H9 (cell line): ENCODE data around the gene PCNX4. TPM values are rescaled to one million over a fixed set of nuclear protein-coding genes. Genes with fewer than 3 reads are reported as not detected.

Source experiments
- DNase-seq: peaks from one replicate; pipeline ENCODE4 v3.0.0-alpha.2; 2017
- H2AFZ ChIP-seq: one replicate; pipeline ENCODE4 v1.6.1; 2013; ENCODE audit warnings: mild to moderate bottlenecking, low read length, control low read depth, moderate library complexity
- H2AK5ac ChIP-seq: 2 replicates; pipeline ENCODE4 v1.6.1; 2013; ENCODE audit warnings: low read length, control low read depth, mixed read lengths; ENCODE audit not compliant: insufficient read length
- H2BK120ac ChIP-seq: one replicate; pipeline ENCODE4 v1.6.1; 2013; ENCODE audit warnings: low read depth, mild to moderate bottlenecking, low read length, control low read depth, inconsistent platforms; ENCODE audit not compliant: poor library complexity, severe bottlenecking
- H2BK12ac ChIP-seq: 2 replicates; pipeline ENCODE4 v1.6.1; 2013; ENCODE audit warnings: low read length, control low read depth, mixed read lengths, low read depth; ENCODE audit not compliant: insufficient read length
- H2BK15ac ChIP-seq: 2 replicates; pipeline ENCODE4 v1.6.1; 2013; ENCODE audit warnings: low read depth, low read length, control low read depth
- H2BK20ac ChIP-seq: one replicate; pipeline ENCODE4 v1.6.1; 2013; ENCODE audit warnings: low read depth, mild to moderate bottlenecking, low read length, control low read depth, inconsistent platforms; ENCODE audit not compliant: poor library complexity, severe bottlenecking
- H2BK5ac ChIP-seq: 2 replicates; pipeline ENCODE4 v1.6.1; 2013; ENCODE audit warnings: low read length, control low read depth, mixed read lengths; ENCODE audit not compliant: insufficient read length
- H3K14ac ChIP-seq: 2 replicates; pipeline ENCODE4 v1.6.1; 2013; ENCODE audit warnings: low read length, control low read depth; ENCODE audit not compliant: insufficient read depth
- H3K18ac ChIP-seq: 2 replicates; pipeline ENCODE4 v1.6.1; 2013; ENCODE audit warnings: low read depth, mild to moderate bottlenecking, mixed read lengths, low read length, control low read depth; ENCODE audit not compliant: insufficient read length
- H3K23ac ChIP-seq: 2 replicates; pipeline ENCODE4 v1.6.1; 2013; ENCODE audit warnings: low read length, control low read depth, mixed read lengths, low read depth; ENCODE audit not compliant: insufficient read length
- H3K23me2 ChIP-seq: 2 replicates; pipeline ENCODE4 v1.6.1; 2013; ENCODE audit warnings: low read depth, mild to moderate bottlenecking, mixed read lengths, low read length, control low read depth; ENCODE audit not compliant: insufficient read length, poor library complexity, severe bottlenecking
- H3K27ac ChIP-seq: 2 replicates; pipeline ENCODE4 v1.5.1; 2013; ENCODE audit warnings: low read length, control low read depth, mixed read lengths, low read depth; ENCODE audit not compliant: insufficient read length
- H3K27me3 ChIP-seq: 2 replicates; pipeline ENCODE4 v1.6.1; 2013; ENCODE audit warnings: low read length, control low read depth, inconsistent platforms; ENCODE audit not compliant: insufficient read depth
- H3K4ac ChIP-seq: 2 replicates; pipeline ENCODE4 v1.6.1; 2013; ENCODE audit warnings: low read depth, mild to moderate bottlenecking, control low read depth, inconsistent platforms, low read length, moderate library complexity
- H3K4me1 ChIP-seq: 2 replicates; pipeline ENCODE4 v1.6.1; 2013; ENCODE audit warnings: low read length, control low read depth, inconsistent platforms; ENCODE audit not compliant: insufficient read depth
- H3K4me2 ChIP-seq: 2 replicates; pipeline ENCODE4 v1.6.1; 2013; ENCODE audit warnings: low read length, control low read depth, mixed read lengths; ENCODE audit not compliant: insufficient read length, insufficient read depth
- H3K56ac ChIP-seq: 2 replicates; pipeline ENCODE4 v1.6.1; 2013; ENCODE audit warnings: low read depth, mild to moderate bottlenecking, mixed read lengths, low read length, control low read depth; ENCODE audit not compliant: insufficient read length
- H3K79me1 ChIP-seq: 2 replicates; pipeline ENCODE4 v1.6.1; 2013; ENCODE audit warnings: low read depth, mild to moderate bottlenecking, moderate library complexity, low read length, control low read depth, inconsistent platforms; ENCODE audit not compliant: insufficient read depth, poor library complexity, severe bottlenecking
- H3K79me2 ChIP-seq: 2 replicates; pipeline ENCODE4 v1.6.1; 2013; ENCODE audit warnings: low read length, control low read depth, inconsistent platforms; ENCODE audit not compliant: insufficient read depth
- H3K9ac ChIP-seq: 2 replicates; pipeline ENCODE4 v1.6.1; 2013; ENCODE audit warnings: low read length, control low read depth, mixed read lengths; ENCODE audit not compliant: insufficient read length; ENCODE audit errors: extremely low read depth
- H3K9me3 ChIP-seq: one replicate; pipeline ENCODE4 v1.6.1; 2013; ENCODE audit warnings: low read depth, low read length, inconsistent platforms; ENCODE audit not compliant: control insufficient read depth
- H3T11ph ChIP-seq: one replicate; pipeline ENCODE4 v1.6.1; 2013; ENCODE audit warnings: mild to moderate bottlenecking, low read length, control low read depth, inconsistent platforms
- H4K20me1 ChIP-seq: one replicate; pipeline ENCODE4 v1.6.1; 2013; ENCODE audit not compliant: control insufficient read depth, insufficient read length, insufficient read depth
- H4K5ac ChIP-seq: 2 replicates; pipeline ENCODE4 v1.6.1; 2013; ENCODE audit warnings: low read depth, mild to moderate bottlenecking, mixed read lengths, low read length, control low read depth; ENCODE audit not compliant: insufficient read length
- H4K8ac ChIP-seq: replicated peaks from 2 replicates; pipeline ENCODE4 v1.6.1; 2013; ENCODE audit warnings: low read length, control low read depth, mixed read lengths, low read depth; ENCODE audit not compliant: insufficient read length
- H4K91ac ChIP-seq: 2 replicates; pipeline ENCODE4 v1.6.1; 2013; ENCODE audit warnings: low read depth, mild to moderate bottlenecking, moderate library complexity, mixed read lengths, low read length, control low read depth; ENCODE audit not compliant: insufficient read length
- H3K27ac Mint-ChIP-seq, 3 experiments: 2 replicates in 2 of 3; 3 replicates in 1 of 3; pipeline ENCODE4 v1.8.0; 2020 to 2021; ENCODE audit warnings: mixed read lengths in 3 of 3, mild to moderate bottlenecking in 1 of 3, moderate library complexity in 1 of 3
- H3K27me3 Mint-ChIP-seq: 2 replicates; pipeline ENCODE4 v1.8.0; 2021; ENCODE audit warnings: low read depth, mild to moderate bottlenecking, moderate library complexity, mixed read lengths
- H3K36me3 Mint-ChIP-seq, 3 experiments: 2 replicates in 2 of 3; 3 replicates in 1 of 3; pipeline ENCODE4 v1.8.0; 2020 to 2021; ENCODE audit warnings: low read depth in 3 of 3, mixed read lengths in 3 of 3; ENCODE audit not compliant: insufficient read depth in 1 of 3
- H3K4me1 Mint-ChIP-seq, 2 experiments: 2 replicates each; pipeline ENCODE4 v1.8.0; 2020; ENCODE audit warnings: mixed read lengths in 2 of 2
- H3K4me3 Mint-ChIP-seq, 2 experiments: 2 replicates in 1 of 2; 3 replicates in 1 of 2; pipeline ENCODE4 v1.8.0; 2020 to 2021; ENCODE audit warnings: mild to moderate bottlenecking in 2 of 2, mixed read lengths in 2 of 2, moderate library complexity in 1 of 2
- H3K9me3 Mint-ChIP-seq, 2 experiments: 2 replicates in 1 of 2; 3 replicates in 1 of 2; pipeline ENCODE4 v1.8.0; 2020; ENCODE audit warnings: mild to moderate bottlenecking in 2 of 2, mixed read lengths in 2 of 2, moderate library complexity in 1 of 2
- WGBS: extraction: QIAGEN DNeasy Blood & Tissue Kit; methylation state at CpG from one replicate; pipeline ENCODE4 v1.1.7; 2013; ENCODE audit warnings: missing lambda C conversion rate, low lambda C conversion rate, mixed read lengths; ENCODE audit not compliant: insufficient read length; ENCODE audit errors: extremely low coverage; 5-methylcytosine and 5-hydroxymethylcytosine counted together
- total RNA-seq: library from RNA; stranded (reverse); gene quantifications from 2 replicates; pipeline ENCODE4 v1.2.1, GENCODE V29; 2021
- TF ChIP-seq, protein P1 (sequence below): fragments of 200-600 bp; sonication (generic); conservative IDR thresholded peaks from 3 replicates; pipeline ENCODE4 v1.8.0; 2021; ENCODE audit warnings: antibody characterized with exemption, mild to moderate bottlenecking

Gene PCNX4
- total RNA-seq, 1 experiment from 2014 or later: 40.0 TPM

DNA sequence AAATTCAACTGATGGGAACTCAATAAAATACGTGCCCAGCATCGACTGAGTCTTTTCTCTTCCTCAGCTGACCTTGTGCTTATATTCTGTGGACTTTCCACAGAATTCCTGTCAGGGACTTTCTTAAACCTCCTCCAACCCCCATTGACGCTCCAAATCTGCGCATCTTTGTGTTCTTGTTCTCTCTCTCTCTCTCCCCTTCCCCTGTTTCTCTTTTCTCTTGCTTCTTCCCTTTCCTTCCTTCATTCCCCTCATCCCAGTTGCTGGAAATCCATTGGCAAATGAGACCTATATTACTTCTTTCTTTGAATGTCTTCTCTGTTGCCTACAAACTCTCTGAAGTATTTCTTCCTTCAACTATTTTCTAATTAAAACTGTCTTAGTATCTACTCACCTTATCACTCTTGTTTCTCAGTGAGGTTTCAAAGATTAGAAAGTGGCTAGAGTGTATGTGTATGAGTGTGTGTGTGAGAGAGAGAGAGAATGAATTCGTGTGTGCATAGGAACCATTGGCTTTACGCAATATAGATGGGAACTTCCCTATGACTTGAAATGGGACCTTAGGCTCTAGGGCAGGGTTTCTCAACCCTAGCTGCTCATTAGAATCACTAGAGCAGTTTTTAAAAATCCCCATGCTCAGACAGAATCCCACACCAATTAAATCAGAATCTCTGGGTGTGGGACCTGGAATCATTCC lies 115.3 kb downstream of the PCNX4 start:
- TF ChIP-seq, protein P1, sequence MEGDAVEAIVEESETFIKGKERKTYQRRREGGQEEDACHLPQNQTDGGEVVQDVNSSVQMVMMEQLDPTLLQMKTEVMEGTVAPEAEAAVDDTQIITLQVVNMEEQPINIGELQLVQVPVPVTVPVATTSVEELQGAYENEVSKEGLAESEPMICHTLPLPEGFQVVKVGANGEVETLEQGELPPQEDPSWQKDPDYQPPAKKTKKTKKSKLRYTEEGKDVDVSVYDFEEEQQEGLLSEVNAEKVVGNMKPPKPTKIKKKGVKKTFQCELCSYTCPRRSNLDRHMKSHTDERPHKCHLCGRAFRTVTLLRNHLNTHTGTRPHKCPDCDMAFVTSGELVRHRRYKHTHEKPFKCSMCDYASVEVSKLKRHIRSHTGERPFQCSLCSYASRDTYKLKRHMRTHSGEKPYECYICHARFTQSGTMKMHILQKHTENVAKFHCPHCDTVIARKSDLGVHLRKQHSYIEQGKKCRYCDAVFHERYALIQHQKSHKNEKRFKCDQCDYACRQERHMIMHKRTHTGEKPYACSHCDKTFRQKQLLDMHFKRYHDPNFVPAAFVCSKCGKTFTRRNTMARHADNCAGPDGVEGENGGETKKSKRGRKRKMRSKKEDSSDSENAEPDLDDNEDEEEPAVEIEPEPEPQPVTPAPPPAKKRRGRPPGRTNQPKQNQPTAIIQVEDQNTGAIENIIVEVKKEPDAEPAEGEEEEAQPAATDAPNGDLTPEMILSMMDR: no peak
- H2AFZ ChIP-seq: no peak overlapping the region
- no peak overlapping the region for H3K56ac ChIP-seq
- H4K8ac ChIP-seq: no peak overlapping the region
- H2BK20ac ChIP-seq: no peak overlapping the region
- no peaks in the 10 kb centered on the region for H3K27me3 ChIP-seq
- no peak overlapping the region for H3K4me2 ChIP-seq
- H3K23me2 ChIP-seq: no peaks in the 10 kb centered on the region
- no CpG with 5 or more reads among the region's 6 CpGs for WGBS
- H2BK15ac ChIP-seq: no peak overlapping the region
- H4K5ac ChIP-seq: no peak overlapping the region
- no peak overlapping the region for H2BK120ac ChIP-seq
- H4K20me1 ChIP-seq: no peaks in the 10 kb centered on the region
- no peak overlapping the region for H3K23ac ChIP-seq
- H3K9me3 ChIP-seq: no peaks in the 10 kb centered on the region
- Mint-ChIP-seq H3K27ac (no peak overlapping the region), H3K4me1 (peaks cover 29 to 34% of the 10 kb centered on the region in 2 experiments), H3K27me3 (no peaks in the 10 kb centered on the region), H3K36me3 (no peaks in the 10 kb centered on the region), H3K9me3 (no peaks in the 10 kb centered on the region), H3K4me3 (no peak overlapping the region)
- H3K79me2 ChIP-seq: no peaks in the 10 kb centered on the region
- no peaks in the 10 kb centered on the region for H3K79me1 ChIP-seq
- no peak overlapping the region for H3K18ac ChIP-seq
- no peak overlapping the region for H4K91ac ChIP-seq
- H3K4me1 ChIP-seq: peaks cover 8% of the 10 kb centered on the region; the same call in 1 of the 2 replicates
- no peak overlapping the region for H3T11ph ChIP-seq
- no peak overlapping the region for H2AK5ac ChIP-seq
- H3K14ac ChIP-seq: no peak overlapping the region
- DNase-seq: no peak
- H3K4ac ChIP-seq: no peak overlapping the region
- H2BK12ac ChIP-seq: no peak overlapping the region
- no peak overlapping the region for H2BK5ac ChIP-seq
- no peak overlapping the region for H3K9ac ChIP-seq
- H3K27ac ChIP-seq: no peak overlapping the region
